GM21367 (cell line): ENCODE results near the gene EEFSEC.
"Not testable (repeated sequence)": the region's sequence is repeated elsewhere in the genome, so short reads cannot be mapped to it uniquely, and the experiment has no call there.

Experiments used
- ATAC-seq: cut with Tn5 transposase; IDR thresholded peaks from one replicate; pipeline ENCODE4 v1.9.1; 2021; ENCODE audit not compliant: unreplicated experiment

EEFSEC gene

GRCh38 chr3:128152419-128153155 is 694 bp upstream of the EEFSEC start:
- no peak for ATAC-seq

GRCh38 chr3:128154354-128154753 is 1.1 kb downstream of the EEFSEC start:
- ATAC-seq: not testable (repeated sequence)

- no peak for ATAC-seq
Measured at GRCh38 chr3:128155616-128156360, 2.5 kb downstream of the EEFSEC start.

- ATAC-seq: no peak
Measured at GRCh38 chr3:128160661-128161060, 7.4 kb downstream of the EEFSEC start.

DNA sequence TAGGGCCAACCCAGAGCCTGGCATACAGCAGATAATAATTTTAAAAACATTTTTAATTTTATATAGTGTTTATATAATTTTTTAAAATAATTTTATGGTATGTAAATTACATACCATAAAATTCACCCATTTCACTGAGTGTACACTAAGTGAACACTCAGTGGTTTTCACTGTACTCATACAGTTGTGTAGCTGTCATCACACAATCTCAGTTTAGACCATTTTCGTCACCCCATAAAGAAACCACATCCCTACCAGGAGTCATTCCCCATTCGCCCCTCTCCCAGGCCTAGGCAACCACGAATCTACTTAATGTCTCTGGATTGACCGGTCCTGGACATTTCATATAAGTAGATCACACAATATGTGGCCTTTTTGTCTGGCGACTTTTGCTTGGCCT is 10.2 kb downstream of the EEFSEC start:
- ATAC-seq: no peak

DNA sequence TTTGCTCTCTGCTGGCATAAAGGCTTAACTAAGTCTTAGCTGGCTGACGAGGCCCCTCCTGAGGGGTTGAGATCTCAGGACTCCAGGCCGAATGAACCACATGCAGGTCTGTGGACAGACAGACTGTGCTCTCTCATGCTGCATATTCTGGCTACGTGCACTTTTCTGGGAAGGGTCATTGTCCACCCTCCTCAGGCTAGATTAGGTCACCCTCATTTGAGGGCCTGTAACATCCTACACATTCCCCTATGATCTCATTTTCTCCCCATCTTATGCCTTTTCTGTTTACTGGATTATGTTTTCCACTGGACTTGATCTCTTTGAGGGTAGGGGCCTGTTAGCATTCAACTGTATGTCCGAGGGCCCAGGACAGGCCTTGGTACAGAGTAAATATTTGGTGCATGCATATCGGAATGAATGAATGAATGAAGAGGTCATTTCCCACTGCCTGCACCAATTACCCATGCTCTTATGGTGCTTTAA is 13.7 kb downstream of the EEFSEC start:
- no peak for ATAC-seq

- no peak for ATAC-seq
Measured at GRCh38 chr3:128167646-128167972, 14.3 kb downstream of the EEFSEC start.

- no peak for ATAC-seq
Measured at GRCh38 chr3:128167973-128168674, 14.8 kb downstream of the EEFSEC start.

DNA sequence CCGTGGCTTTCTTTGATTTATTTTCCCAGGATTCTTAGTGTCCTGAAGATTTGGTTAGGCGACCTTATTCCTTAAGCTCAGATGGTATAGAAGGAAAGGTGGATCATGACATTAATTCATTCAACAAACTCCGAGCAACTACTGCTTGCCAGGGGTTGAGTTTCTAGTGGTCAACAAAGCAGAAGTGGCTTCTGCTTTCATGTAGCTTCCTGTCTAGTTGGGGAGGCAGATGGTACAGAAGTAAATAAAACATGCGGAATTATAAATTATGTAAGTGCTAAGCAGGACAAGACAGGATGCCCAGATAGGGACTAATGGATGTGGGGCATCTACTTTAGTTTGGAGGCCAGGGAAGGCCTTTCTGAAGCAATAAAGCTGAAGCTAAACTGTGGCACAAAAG is 15.6 kb downstream of the EEFSEC start:
- no peak for ATAC-seq

- no peak for ATAC-seq
Measured at GRCh38 chr3:128170866-128171516, 17.7 kb downstream of the EEFSEC start.

- no peak for ATAC-seq
Measured at GRCh38 chr3:128173200-128173599, 19.9 kb downstream of the EEFSEC start.

DNA sequence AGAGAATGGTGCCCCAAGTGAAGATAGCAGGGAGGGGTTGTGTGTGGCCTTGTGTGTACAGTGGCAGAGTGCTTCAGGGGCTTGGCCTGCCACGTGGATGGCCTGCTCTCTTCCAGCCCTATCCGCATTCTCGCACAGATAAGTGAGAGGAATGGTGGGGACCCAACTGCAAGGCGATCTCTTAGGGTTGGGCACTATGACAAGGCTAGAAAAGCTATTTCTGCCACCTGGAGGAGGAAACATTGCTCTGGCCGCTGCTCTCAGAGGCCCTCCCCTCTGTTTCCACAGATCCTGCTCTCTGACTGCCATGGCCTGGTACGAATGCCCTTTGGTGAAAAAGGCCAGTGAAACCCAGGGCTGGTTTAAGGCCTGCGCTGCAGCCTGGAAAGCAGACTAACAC is 20.6 kb downstream of the EEFSEC start:
- ATAC-seq: no peak

- no peak for ATAC-seq
Measured at GRCh38 chr3:128174675-128175590, 21.7 kb downstream of the EEFSEC start.

DNA sequence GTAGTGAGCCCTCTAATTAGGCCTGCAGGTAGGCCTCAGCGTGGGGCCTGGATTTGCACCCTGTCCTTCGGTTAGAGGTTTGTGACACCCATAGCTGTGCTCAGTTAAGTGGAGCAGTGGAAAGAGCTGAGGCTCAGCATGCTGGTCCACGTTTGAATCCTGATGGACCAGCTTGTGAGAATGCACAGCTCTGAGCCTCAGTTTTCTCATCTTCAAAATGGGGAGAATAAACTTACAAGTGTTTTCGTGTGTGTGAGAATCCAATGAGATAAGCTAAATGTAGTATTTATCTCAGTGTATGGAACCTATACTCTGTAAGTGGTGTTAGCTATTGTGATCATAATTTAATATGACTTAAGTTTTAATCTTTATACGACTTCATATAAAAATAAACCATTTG is 22.5 kb downstream of the EEFSEC start:
- no peak for ATAC-seq

DNA sequence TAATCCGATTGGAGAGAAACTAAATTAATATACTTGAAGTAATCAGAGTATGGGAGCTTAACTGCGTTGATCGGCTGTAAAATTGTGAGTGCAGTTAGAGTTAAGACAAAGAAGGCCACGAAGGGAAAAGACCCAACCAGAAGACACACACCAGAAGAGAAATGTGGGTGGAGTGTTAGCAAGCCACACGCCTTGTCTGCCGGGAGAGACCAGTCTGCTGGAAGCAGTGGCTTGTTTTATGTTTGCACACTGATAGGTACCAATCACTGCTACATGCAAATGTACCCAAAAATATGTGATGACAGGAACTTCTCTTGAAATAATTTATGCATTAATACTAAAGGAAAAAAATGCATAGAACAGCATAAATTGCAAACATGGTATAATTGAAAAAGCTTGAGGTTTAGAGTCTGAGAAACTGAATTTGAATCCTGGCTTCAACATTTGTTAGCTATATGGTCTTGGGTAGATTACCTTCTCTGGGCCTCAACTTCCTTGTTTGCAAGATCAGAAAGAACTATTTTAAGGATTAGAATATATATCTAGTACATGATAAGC is 23.1 kb downstream of the EEFSEC start:
- no peak for ATAC-seq

GRCh38 chr3:128177865-128178264 is 24.6 kb downstream of the EEFSEC start:
- ATAC-seq: no peak

GRCh38 chr3:128178782-128179483 is 25.7 kb downstream of the EEFSEC start:
- no peak for ATAC-seq

GRCh38 chr3:128179484-128179819 is 26.2 kb downstream of the EEFSEC start:
- ATAC-seq: no peak

- no peak for ATAC-seq
Measured at GRCh38 chr3:128180436-128180835, 27.2 kb downstream of the EEFSEC start.

GRCh38 chr3:128180913-128181312 is 27.6 kb downstream of the EEFSEC start:
- ATAC-seq: no peak
